Peyer's patch (tissue), 4 donors: ENCODE results near the gene MT4.
A peak's percentile ranks its signal among the peaks of the same experiment; 100 is the strongest.

Source experiments
- POLR2A ChIP-seq, 2 donors: fragments of 450-650 bp; IDR thresholded peaks; one replicate each; pipeline ENCODE4 v1.5.1; 2017; ENCODE audit warnings: antibody characterized with exemption in 2 of 2, mild to moderate bottlenecking in 2 of 2, moderate library complexity in 2 of 2
- TF ChIP-seq, protein P1 (sequence below), 6 experiments: fragments of 450-650 bp in 4 of 6; fragments of 200-600 bp in 2 of 6; sonication (generic) in 1 of 6; IDR thresholded peaks; one replicate each; pipeline ENCODE4 v1.5.1; 2017 to 2019; ENCODE audit warnings: antibody characterized with exemption in 6 of 6, mild to moderate bottlenecking in 3 of 6, moderate library complexity in 1 of 6

DNA sequence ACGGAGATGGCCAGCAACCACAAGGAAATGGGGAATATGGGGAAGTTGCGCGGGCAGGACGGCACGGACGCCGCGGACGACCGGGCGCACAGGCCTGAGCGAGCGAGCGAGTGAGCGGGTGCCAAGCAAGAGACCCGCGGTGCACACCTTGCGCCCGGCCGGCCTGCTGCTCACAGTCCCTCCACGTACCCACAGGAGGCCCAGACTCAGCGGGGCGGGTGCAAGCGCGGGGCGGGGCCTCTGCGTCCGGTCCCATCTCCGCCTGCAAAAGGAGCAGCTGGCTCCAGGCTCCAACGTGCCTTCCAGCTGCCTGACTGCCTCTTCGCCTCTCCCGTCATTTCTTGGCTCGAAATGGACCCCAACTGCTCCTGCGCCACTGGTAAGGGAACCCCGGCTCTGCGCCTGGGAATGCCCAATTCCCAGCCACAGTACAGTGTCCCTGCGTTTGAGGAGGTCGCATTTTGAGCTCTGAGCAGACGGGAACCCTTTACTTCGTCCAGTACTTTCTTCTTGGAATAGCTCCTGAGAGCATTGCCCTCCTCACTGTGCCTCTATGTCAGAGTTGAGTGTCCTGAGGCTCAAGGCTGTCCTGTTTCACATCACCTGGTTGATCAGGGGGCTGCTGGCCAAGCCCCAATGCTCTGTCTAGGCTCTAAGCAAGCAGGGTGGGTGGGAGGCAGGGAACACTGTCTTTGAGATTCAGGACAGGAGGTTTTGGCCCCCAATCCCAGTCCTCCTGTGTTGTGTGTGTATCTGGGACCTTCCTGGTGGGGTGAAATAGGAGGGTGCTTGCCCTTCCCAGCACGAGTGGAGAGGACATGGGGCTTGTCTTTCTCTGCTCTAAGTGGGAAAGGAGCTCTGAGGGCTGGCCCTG lies 52.6 kb downstream of the MT4 start:
- TF ChIP-seq, protein P1, sequence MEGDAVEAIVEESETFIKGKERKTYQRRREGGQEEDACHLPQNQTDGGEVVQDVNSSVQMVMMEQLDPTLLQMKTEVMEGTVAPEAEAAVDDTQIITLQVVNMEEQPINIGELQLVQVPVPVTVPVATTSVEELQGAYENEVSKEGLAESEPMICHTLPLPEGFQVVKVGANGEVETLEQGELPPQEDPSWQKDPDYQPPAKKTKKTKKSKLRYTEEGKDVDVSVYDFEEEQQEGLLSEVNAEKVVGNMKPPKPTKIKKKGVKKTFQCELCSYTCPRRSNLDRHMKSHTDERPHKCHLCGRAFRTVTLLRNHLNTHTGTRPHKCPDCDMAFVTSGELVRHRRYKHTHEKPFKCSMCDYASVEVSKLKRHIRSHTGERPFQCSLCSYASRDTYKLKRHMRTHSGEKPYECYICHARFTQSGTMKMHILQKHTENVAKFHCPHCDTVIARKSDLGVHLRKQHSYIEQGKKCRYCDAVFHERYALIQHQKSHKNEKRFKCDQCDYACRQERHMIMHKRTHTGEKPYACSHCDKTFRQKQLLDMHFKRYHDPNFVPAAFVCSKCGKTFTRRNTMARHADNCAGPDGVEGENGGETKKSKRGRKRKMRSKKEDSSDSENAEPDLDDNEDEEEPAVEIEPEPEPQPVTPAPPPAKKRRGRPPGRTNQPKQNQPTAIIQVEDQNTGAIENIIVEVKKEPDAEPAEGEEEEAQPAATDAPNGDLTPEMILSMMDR (IDR thresholded peaks at IDR 0.05): peak in 2 of 6 experiments; percentile 13 to 25
- TF ChIP-seq POLR2A (IDR thresholded peaks at IDR 0.05): no peak
